Adrenal gland (tissue), 12 donors: ENCODE data around the gene GJB6. TPM values are rescaled to one million over a fixed set of nuclear protein-coding genes. Genes with fewer than 3 reads are reported as not detected.

Experiments used
- DNase-seq, 7 donors: peaks; one replicate each; pipeline ENCODE4 v3.0.0-alpha.2; 2019 to 2020
- H3K27ac ChIP-seq, 5 donors: fragments of 200-600 bp; sonication (generic) in 4 of 5; 1 replicate in 3 of 5; 2 replicates in 2 of 5; pipeline versions ENCODE4 v1.5.1 to v1.8.0; 2016 to 2020; ENCODE audit warnings: mild to moderate bottlenecking in 1 of 5
- H3K27me3 ChIP-seq: fragments of 200-600 bp; 2 replicates; pipeline ENCODE4 v1.8.0; 2021
- H3K36me3 ChIP-seq, 2 donors: fragments of 200-600 bp; replicated peaks in 1 of 2; 1 replicate in 1 of 2; 2 replicates in 1 of 2; pipeline versions ENCODE4 v1.5.1 to v1.8.0; 2018 to 2022
- H3K4me1 ChIP-seq, 2 donors: fragments of 200-600 bp; replicated peaks in 1 of 2; 1 replicate in 1 of 2; 2 replicates in 1 of 2; pipeline versions ENCODE4 v1.5.1 to v1.8.0; 2018 to 2021
- H3K4me3 ChIP-seq, 4 donors: fragments of 200-600 bp; sonication (generic) in 3 of 4; one replicate each; pipeline ENCODE4 v1.5.1; 2016 to 2018
- H3K9me3 ChIP-seq, 3 donors: fragments of 200-600 bp; sonication (generic) in 1 of 3; replicated peaks in 1 of 3; 1 replicate in 2 of 3; 2 replicates in 1 of 3; pipeline versions ENCODE4 v1.5.1 to v1.8.0; 2016 to 2021
- POLR2A ChIP-seq, 2 donors: fragments of 450-650 bp; IDR thresholded peaks; one replicate each; pipeline ENCODE4 v1.6.1; 2017; ENCODE audit warnings: antibody characterized with exemption in 2 of 2, mild to moderate bottlenecking in 2 of 2, moderate library complexity in 1 of 2
- WGBS, 4 donors: extraction: QIAGEN DNeasy Blood & Tissue Kit in 2 of 4; methylation state at CpG; one replicate each; pipeline versions ENCODE4 v1.1.5 to v1.1.7; 2013 to 2017; 5-methylcytosine and 5-hydroxymethylcytosine counted together
- intact Hi-C, 2 donors: fragments of 100-400 bp; cut with DNase I; formaldehyde crosslinking; loops; one replicate each; pipeline versions ENCODE4 v1.14.1 to v1.15.0; 2022 to 2023
- polyA plus RNA-seq, 3 donors: library from polyadenylated mRNA; stranded (reverse); fragments of 200-250 nt in 2 of 3; fragments of 350-450 nt in 1 of 3; fragmentation: Illumina TruSeq in 1 of 3; extraction: RNeasy Lipid Tissue Mini Kit (QIAGEN cat#74804) in 1 of 3; gene quantifications; one replicate each; pipeline ENCODE4 v1.2.3, GENCODE V29; 2013 to 2014
- total RNA-seq, 9 donors: library from RNA; depleted of rRNA in 4 of 9; stranded (reverse); fragments of >200 nt in 4 of 9; fragments of 120-200 nt in 1 of 9; fragmentation: NEBNext Ultra II Directional in 1 of 9; extraction: Animal tissue kit (Norgen Biotek cat#: 25700) in 1 of 9; gene quantifications; one replicate each; pipeline versions ENCODE4 v1.1.0 to v1.2.4, GENCODE V29; 2013 to 2023
- TF ChIP-seq, protein P1 (sequence below), 6 experiments: fragments of 450-650 bp in 4 of 6; fragments of 200-600 bp in 2 of 6; sonication (generic) in 1 of 6; IDR thresholded peaks; 1 replicate in 5 of 6; 2 replicates in 1 of 6; pipeline versions ENCODE4 v1.5.1 to v1.8.0; 2016 to 2021; ENCODE audit warnings: antibody characterized with exemption in 6 of 6, mild to moderate bottlenecking in 2 of 6, moderate library complexity in 1 of 6
- donor health status: healthy with polysubstance abuse.
- donor health status: Bipolar disorder and iron deficiency.
- donor health status: DM: yes; HTN: yes; CAD: no.
- donor health status: DM: no; HTN: no; CAD: no.
- donor health status: DM: no; HTN: no; CAD: no.
- donor health status: DM: yes; HTN: yes; CAD: no.

Gene GJB6
- total and polyA plus RNA-seq, 12 donors = 0.16 to 2.3 (median 0.17) TPM; not detected in 9

DNA sequence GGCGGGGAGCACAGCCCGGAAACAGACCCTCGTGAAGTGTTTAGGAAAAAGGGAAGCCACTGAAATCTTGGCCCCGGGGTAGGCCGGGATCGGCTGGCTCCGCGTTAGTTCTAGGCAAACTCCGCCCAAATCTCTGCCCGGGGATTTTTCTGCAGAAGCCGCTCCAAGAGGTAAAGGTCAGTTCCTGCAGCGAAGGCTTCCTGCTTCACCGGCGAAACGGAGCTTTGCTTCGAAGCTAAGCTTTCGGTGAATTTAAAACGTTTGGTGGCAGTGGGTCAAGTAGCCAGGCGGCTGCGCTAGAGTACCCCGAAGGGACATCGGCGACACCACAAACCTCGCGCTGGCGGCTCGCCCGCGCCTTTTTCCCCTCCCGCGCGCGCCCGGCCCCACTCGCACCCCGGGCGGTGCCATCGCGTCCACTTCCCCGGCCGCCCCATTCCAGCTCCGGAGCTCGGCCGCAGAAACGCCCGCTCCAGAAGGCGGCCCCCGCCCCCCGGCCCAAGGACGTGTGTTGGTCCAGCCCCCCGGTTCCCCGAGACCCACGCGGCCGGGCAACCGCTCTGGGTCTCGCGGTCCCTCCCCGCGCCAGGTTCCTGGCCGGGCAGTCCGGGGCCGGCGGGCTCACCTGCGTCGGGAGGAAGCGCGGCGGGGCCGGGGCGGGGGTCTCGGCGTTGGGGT lies 39.8 kb downstream of the GJB6 start:
- Histone ChIP-seq H3K27me3 (peaks cover 41% of the 10 kb centered on the region), H3K36me3 (no peaks in the 10 kb centered on the region), H3K4me3 (peak overlapping the region in 2 of 4 donors; percentile 50 to 51), H3K9me3 (no peaks in the 10 kb centered on the region), H3K4me1 (peaks cover 15 to 27% of the 10 kb centered on the region in 2 donors), H3K27ac (no peak overlapping the region)
- 1 to 3% (median 2%) methylated on average over 7 to 73 of the region's 73 CpGs for WGBS, 4 donors
- DNase-seq = peak in 2 of 7 donors; percentile 19 to 43
- intact Hi-C loops = loop anchor here in 1 of 2 donors (10.0 kb wide), 1 partner anchor 723 kb away; no protein-coding TSS in a partner anchor
- TF ChIP-seq, protein P1, sequence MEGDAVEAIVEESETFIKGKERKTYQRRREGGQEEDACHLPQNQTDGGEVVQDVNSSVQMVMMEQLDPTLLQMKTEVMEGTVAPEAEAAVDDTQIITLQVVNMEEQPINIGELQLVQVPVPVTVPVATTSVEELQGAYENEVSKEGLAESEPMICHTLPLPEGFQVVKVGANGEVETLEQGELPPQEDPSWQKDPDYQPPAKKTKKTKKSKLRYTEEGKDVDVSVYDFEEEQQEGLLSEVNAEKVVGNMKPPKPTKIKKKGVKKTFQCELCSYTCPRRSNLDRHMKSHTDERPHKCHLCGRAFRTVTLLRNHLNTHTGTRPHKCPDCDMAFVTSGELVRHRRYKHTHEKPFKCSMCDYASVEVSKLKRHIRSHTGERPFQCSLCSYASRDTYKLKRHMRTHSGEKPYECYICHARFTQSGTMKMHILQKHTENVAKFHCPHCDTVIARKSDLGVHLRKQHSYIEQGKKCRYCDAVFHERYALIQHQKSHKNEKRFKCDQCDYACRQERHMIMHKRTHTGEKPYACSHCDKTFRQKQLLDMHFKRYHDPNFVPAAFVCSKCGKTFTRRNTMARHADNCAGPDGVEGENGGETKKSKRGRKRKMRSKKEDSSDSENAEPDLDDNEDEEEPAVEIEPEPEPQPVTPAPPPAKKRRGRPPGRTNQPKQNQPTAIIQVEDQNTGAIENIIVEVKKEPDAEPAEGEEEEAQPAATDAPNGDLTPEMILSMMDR (IDR thresholded peaks at IDR 0.05) = no peak
- TF ChIP-seq POLR2A (IDR thresholded peaks at IDR 0.05) = no peak

DNA sequence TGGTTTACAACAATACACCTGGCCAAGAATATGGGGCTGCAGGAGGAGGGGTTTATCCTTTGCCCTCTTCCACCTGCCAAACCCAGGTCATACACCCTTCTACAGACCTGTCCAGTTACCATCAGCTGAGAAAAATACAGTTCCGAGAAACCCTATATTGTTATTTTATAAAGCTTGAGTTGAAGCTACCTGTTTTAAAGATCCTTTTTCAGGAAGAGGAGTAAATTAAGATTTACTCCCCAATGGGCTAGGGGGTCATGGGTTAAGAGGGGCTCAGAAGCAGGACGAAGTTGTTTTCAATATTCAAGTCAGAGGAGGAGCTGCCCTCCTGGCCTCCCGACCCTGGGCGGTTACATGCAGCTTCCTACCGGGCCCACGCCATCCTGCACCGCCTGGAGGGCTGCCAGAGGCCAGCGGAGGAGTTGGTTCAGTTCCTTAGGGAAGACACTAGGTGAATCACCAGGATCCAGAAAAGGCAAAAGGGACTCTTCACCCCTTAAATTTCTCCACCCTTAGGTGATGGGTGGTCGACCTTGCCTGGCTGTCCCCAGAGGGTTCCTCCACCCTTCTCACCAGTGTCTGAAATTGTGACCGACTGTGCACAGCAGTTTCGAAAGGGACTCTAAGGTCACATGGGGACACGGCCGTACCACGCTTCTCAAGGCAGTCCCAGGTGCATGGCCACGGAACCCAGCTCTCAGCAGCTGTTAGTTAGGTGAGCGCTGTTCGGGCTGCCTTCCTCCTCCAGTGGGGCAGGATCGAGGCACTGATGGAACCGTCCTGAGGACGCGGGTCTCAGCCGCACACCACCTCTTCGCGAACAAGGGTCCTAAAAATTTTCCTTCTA lies 40.6 kb downstream of the GJB6 start:
- H3K4me3 ChIP-seq = peak overlapping the region in 1 of 4 donors; percentile 51
- WGBS, 4 donors = 32 to 45% (median 40%) methylated on average over 10 to 24 of the region's 24 CpGs
- no peaks in the 10 kb centered on the region for H3K9me3 ChIP-seq
- no peak overlapping the region for H3K27ac ChIP-seq
- intact Hi-C loops = loop anchor here in 1 of 2 donors (10.0 kb wide), 1 partner anchor 723 kb away; no protein-coding TSS in a partner anchor
- no peaks in the 10 kb centered on the region for H3K36me3 ChIP-seq
- no peak for TF ChIP-seq POLR2A (IDR thresholded peaks at IDR 0.05)
- TF ChIP-seq, protein P1 (IDR thresholded peaks at IDR 0.05) = no peak
- peaks cover 15 to 27% of the 10 kb centered on the region in 2 donors for H3K4me1 ChIP-seq
- no peak for DNase-seq
- H3K27me3 ChIP-seq = peaks cover 41% of the 10 kb centered on the region

DNA sequence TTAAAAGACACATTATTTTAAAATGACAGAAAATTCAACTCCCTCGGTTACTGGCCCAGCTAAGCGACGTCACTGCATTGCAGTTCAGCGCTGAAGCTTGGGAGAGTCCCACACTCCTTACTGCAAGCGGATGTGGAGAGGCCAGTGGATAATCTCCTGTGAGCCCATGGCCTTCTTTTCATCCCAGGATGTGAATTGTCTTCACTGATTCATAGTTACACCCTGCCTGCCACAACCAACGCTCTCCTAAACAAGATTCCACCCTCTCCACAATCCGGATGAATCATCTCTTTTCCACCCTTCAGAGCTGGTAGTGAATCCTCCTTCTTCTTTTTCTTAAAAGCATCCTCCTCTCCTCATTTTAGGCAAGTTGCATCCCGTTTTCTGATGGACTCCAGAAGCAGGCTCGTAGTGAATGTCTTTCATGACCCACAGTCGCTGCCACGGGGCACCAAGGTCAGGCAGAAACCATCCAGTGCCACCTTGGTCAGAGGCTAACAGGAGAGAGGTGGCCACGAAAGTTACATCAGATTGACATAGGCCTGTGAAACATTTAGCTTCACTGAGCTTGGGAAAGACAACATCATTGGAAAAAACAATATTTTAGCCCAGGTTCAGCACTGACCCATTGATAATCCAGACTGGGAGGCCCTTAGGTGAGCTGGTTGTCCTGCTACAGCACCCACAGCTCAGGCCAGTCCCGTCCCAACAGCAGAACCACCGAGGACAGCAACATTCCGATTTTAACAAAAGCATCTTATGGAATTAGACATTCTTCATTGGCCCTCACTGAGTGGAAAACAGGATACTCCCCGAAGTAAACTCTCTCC lies 41.4 kb downstream of the GJB6 start:
- 92 to 96% (median 94%) methylated on average over 15 to 16 of the region's 16 CpGs for WGBS, 4 donors
- Histone ChIP-seq H3K27ac (no peak overlapping the region), H3K27me3 (peaks cover 36% of the 10 kb centered on the region), H3K36me3 (no peaks in the 10 kb centered on the region), H3K4me3 (no peak overlapping the region), H3K9me3 (no peaks in the 10 kb centered on the region), H3K4me1 (peaks cover 15 to 27% of the 10 kb centered on the region in 2 donors)
- no peak for DNase-seq
- no peak for TF ChIP-seq POLR2A (IDR thresholded peaks at IDR 0.05)
- TF ChIP-seq, protein P1 (IDR thresholded peaks at IDR 0.05) = no peak
- intact Hi-C loops = loop anchor here in 1 of 2 donors (10.0 kb wide), 1 partner anchor 724 kb away; no protein-coding TSS in a partner anchor
